Mesendoderm (in vitro differentiated cells): ENCODE measurements around the gene NOL7.

ENCODE experiments used
- DNase-seq: peaks from one replicate; pipeline ENCODE4 v3.0.0; 2013
- H2AK5ac ChIP-seq: 2 replicates; pipeline ENCODE4 v1.6.1; 2013; ENCODE audit warnings: low read length, inconsistent platforms
- H2BK120ac ChIP-seq: 2 replicates; pipeline ENCODE4 v1.6.1; 2013; ENCODE audit warnings: low read depth, mild to moderate bottlenecking, low read length, moderate library complexity, mixed read lengths
- H2BK15ac ChIP-seq: replicated peaks from 2 replicates; pipeline ENCODE4 v1.6.1; 2013; ENCODE audit warnings: low read depth, mild to moderate bottlenecking, moderate library complexity
- H2BK5ac ChIP-seq: 2 replicates; pipeline ENCODE4 v1.6.1; 2013; ENCODE audit warnings: low read length, inconsistent platforms
- H3K18ac ChIP-seq: 2 replicates; pipeline ENCODE4 v1.6.1; 2013; ENCODE audit warnings: mild to moderate bottlenecking, low read length, mixed read lengths
- H3K23ac ChIP-seq: one replicate; pipeline ENCODE4 v1.6.1; 2013; ENCODE audit warnings: low read length
- H3K27ac ChIP-seq: 2 replicates; pipeline ENCODE4 v1.5.1; 2013; ENCODE audit warnings: low read depth, mild to moderate bottlenecking, inconsistent platforms, low read length, moderate library complexity
- H3K27me3 ChIP-seq: 2 replicates; pipeline ENCODE4 v1.6.1; 2013; ENCODE audit warnings: low read length, control low read depth, mild to moderate bottlenecking, inconsistent platforms; ENCODE audit not compliant: insufficient read depth, poor library complexity
- H3K36me3 ChIP-seq: 2 replicates; pipeline ENCODE4 v1.6.1; 2013; ENCODE audit warnings: low read length, inconsistent platforms; ENCODE audit not compliant: control insufficient read depth, insufficient read depth
- H3K4ac ChIP-seq: one replicate; pipeline ENCODE4 v1.6.1; 2013; ENCODE audit warnings: low read depth, mild to moderate bottlenecking, low read length, moderate library complexity
- H3K4me1 ChIP-seq: 2 replicates; pipeline ENCODE4 v1.6.1; 2013; ENCODE audit warnings: low read depth, low read length, inconsistent platforms; ENCODE audit not compliant: control insufficient read depth
- H3K4me2 ChIP-seq: 2 replicates; pipeline ENCODE4 v1.6.1; 2013; ENCODE audit warnings: low read length
- H3K4me3 ChIP-seq: 2 replicates; pipeline ENCODE4 v1.5.1; 2013; ENCODE audit warnings: mild to moderate bottlenecking, low read length
- H3K56ac ChIP-seq: one replicate; pipeline ENCODE4 v1.6.1; 2013; ENCODE audit warnings: low read length
- H3K79me1 ChIP-seq: 2 replicates; pipeline ENCODE4 v1.6.1; 2013; ENCODE audit warnings: low read length, inconsistent platforms
- H3K79me2 ChIP-seq: 2 replicates; pipeline ENCODE4 v1.6.1; 2013; ENCODE audit warnings: mild to moderate bottlenecking, low read length; ENCODE audit not compliant: control insufficient read depth, insufficient read depth
- H3K9ac ChIP-seq: 2 replicates; pipeline ENCODE4 v1.6.1; 2013; ENCODE audit warnings: low read length, inconsistent platforms
- H4K5ac ChIP-seq: one replicate; pipeline ENCODE4 v1.6.1; 2013; ENCODE audit warnings: low read length
- H4K8ac ChIP-seq: one replicate; pipeline ENCODE4 v1.6.1; 2013; ENCODE audit warnings: low read depth, mild to moderate bottlenecking, control low read depth, low read length, moderate library complexity
- WGBS: extraction: QIAGEN DNeasy Blood & Tissue Kit; methylation state at CpG from one replicate; pipeline ENCODE4 v1.1.7; 2013; ENCODE audit warnings: low lambda C conversion rate, missing lambda C conversion rate; ENCODE audit not compliant: insufficient coverage; ENCODE audit errors: extremely low coverage; 5-methylcytosine and 5-hydroxymethylcytosine counted together

Gene NOL7

GRCh38 chr6:13654496-13654895 lies 39.4 kb downstream of the NOL7 start:
- no peaks in the 10 kb centered on the region for H3K27me3 ChIP-seq
- peaks cover 1% of the 10 kb centered on the region for H3K79me1 ChIP-seq
- no peaks in the 10 kb centered on the region for H3K36me3 ChIP-seq
- DNase-seq: no peak
- no peak overlapping the region for H3K18ac ChIP-seq
- H3K4me3 ChIP-seq: no peak overlapping the region
- H2BK15ac ChIP-seq: no peak overlapping the region
- H2AK5ac ChIP-seq: no peak overlapping the region
- H3K4me1 ChIP-seq: no peaks in the 10 kb centered on the region
- H3K9ac ChIP-seq: no peak overlapping the region
- H3K23ac ChIP-seq: no peak overlapping the region
- H3K79me2 ChIP-seq: no peaks in the 10 kb centered on the region
- H3K27ac ChIP-seq: no peak overlapping the region
- no peak overlapping the region for H4K8ac ChIP-seq
- H3K4me2 ChIP-seq: no peak overlapping the region
- H3K56ac ChIP-seq: no peak overlapping the region
- no peak overlapping the region for H4K5ac ChIP-seq
- H2BK120ac ChIP-seq: no peak overlapping the region
- H2BK5ac ChIP-seq: no peak overlapping the region
- H3K4ac ChIP-seq: no peak overlapping the region

GRCh38 chr6:13655700-13656099 lies 40.6 kb downstream of the NOL7 start:
- DNase-seq: no peak
- no peak overlapping the region for H3K4me2 ChIP-seq
- no peak overlapping the region for H4K5ac ChIP-seq
- no peak overlapping the region for H3K4me3 ChIP-seq
- no peaks in the 10 kb centered on the region for H3K36me3 ChIP-seq
- H2BK120ac ChIP-seq: no peak overlapping the region
- H3K79me1 ChIP-seq: peaks cover 4% of the 10 kb centered on the region
- H3K79me2 ChIP-seq: peaks cover 4% of the 10 kb centered on the region
- H3K23ac ChIP-seq: no peak overlapping the region
- no peak overlapping the region for H2BK15ac ChIP-seq
- H3K56ac ChIP-seq: no peak overlapping the region
- no peak overlapping the region for H2BK5ac ChIP-seq
- no peaks in the 10 kb centered on the region for H3K27me3 ChIP-seq
- no peaks in the 10 kb centered on the region for H3K4me1 ChIP-seq
- no CpG with 5 or more reads among the region's 1 CpG for WGBS
- no peak overlapping the region for H3K27ac ChIP-seq
- H2AK5ac ChIP-seq: no peak overlapping the region
- H3K9ac ChIP-seq: no peak overlapping the region
- H3K4ac ChIP-seq: no peak overlapping the region
- H4K8ac ChIP-seq: no peak overlapping the region
- H3K18ac ChIP-seq: no peak overlapping the region

- H3K79me1 ChIP-seq: peaks cover 5% of the 10 kb centered on the region
- no peak overlapping the region for H2BK15ac ChIP-seq
- H3K18ac ChIP-seq: no peak overlapping the region
- no peaks in the 10 kb centered on the region for H3K27me3 ChIP-seq
- H3K4me3 ChIP-seq: no peak overlapping the region
- H3K4ac ChIP-seq: no peak overlapping the region
- H2BK120ac ChIP-seq: no peak overlapping the region
- H2AK5ac ChIP-seq: no peak overlapping the region
- H3K4me2 ChIP-seq: no peak overlapping the region
- no peak overlapping the region for H2BK5ac ChIP-seq
- no peak for DNase-seq
- H3K79me2 ChIP-seq: peaks cover 13% of the 10 kb centered on the region
- no peak overlapping the region for H3K27ac ChIP-seq
- H3K23ac ChIP-seq: no peak overlapping the region
- no peak overlapping the region for H3K9ac ChIP-seq
- H3K36me3 ChIP-seq: no peaks in the 10 kb centered on the region
- no peaks in the 10 kb centered on the region for H3K4me1 ChIP-seq
- H4K8ac ChIP-seq: no peak overlapping the region
- no peak overlapping the region for H4K5ac ChIP-seq
- H3K56ac ChIP-seq: no peak overlapping the region
- WGBS: no CpG with 5 or more reads among the region's 1 CpG
Observed at GRCh38 chr6:13660273-13660672, 45.1 kb downstream of the NOL7 start.

GRCh38 chr6:13660893-13661292 lies 45.8 kb downstream of the NOL7 start:
- Histone ChIP-seq H3K4me3 (no peak overlapping the region), H3K79me2 (peaks cover 13% of the 10 kb centered on the region), H3K27ac (no peak overlapping the region), H2BK120ac (no peak overlapping the region), H4K5ac (no peak overlapping the region), H2AK5ac (no peak overlapping the region), H3K36me3 (no peaks in the 10 kb centered on the region), H3K23ac (no peak overlapping the region), H3K18ac (no peak overlapping the region), H3K4ac (no peak overlapping the region), H2BK5ac (no peak overlapping the region), H3K27me3 (no peaks in the 10 kb centered on the region), H3K56ac (no peak overlapping the region), H3K4me2 (no peak overlapping the region), H3K4me1 (no peaks in the 10 kb centered on the region), H4K8ac (no peak overlapping the region), H3K9ac (no peak overlapping the region), H2BK15ac (no peak overlapping the region), H3K79me1 (peaks cover 5% of the 10 kb centered on the region)
- DNase-seq: no peak
- no CpG with 5 or more reads among the region's 1 CpG for WGBS

- H2BK5ac ChIP-seq: no peak overlapping the region
- DNase-seq: no peak
- no peaks in the 10 kb centered on the region for H3K36me3 ChIP-seq
- H3K9ac ChIP-seq: no peak overlapping the region
- H3K23ac ChIP-seq: no peak overlapping the region
- H3K56ac ChIP-seq: no peak overlapping the region
- H3K27ac ChIP-seq: no peak overlapping the region
- no peak overlapping the region for H3K18ac ChIP-seq
- H3K4me2 ChIP-seq: no peak overlapping the region
- no peak overlapping the region for H3K4ac ChIP-seq
- peaks cover 13% of the 10 kb centered on the region for H3K79me2 ChIP-seq
- H4K5ac ChIP-seq: no peak overlapping the region
- no peak overlapping the region for H2AK5ac ChIP-seq
- no peak overlapping the region for H3K4me3 ChIP-seq
- peaks cover 7% of the 10 kb centered on the region for H3K79me1 ChIP-seq
- no peak overlapping the region for H2BK15ac ChIP-seq
- H3K4me1 ChIP-seq: no peaks in the 10 kb centered on the region
- H3K27me3 ChIP-seq: no peaks in the 10 kb centered on the region
- no peak overlapping the region for H2BK120ac ChIP-seq
- H4K8ac ChIP-seq: no peak overlapping the region
- WGBS: no CpG with 5 or more reads among the region's 2 CpGs
Observed at GRCh38 chr6:13661647-13662046, 46.5 kb downstream of the NOL7 start.

GRCh38 chr6:13662651-13663334 lies 47.7 kb downstream of the NOL7 start:
- Histone ChIP-seq H3K4me3 (no peak overlapping the region), H2AK5ac (no peak overlapping the region), H2BK5ac (no peak overlapping the region), H3K56ac (no peak overlapping the region), H3K36me3 (no peaks in the 10 kb centered on the region), H3K79me1 (peaks cover 10% of the 10 kb centered on the region), H3K27ac (no peak overlapping the region), H3K4ac (no peak overlapping the region), H2BK15ac (no peak overlapping the region), H3K4me1 (no peaks in the 10 kb centered on the region), H2BK120ac (no peak overlapping the region), H3K18ac (no peak overlapping the region), H3K27me3 (no peaks in the 10 kb centered on the region), H3K23ac (no peak overlapping the region), H3K79me2 (peaks cover 19% of the 10 kb centered on the region), H3K4me2 (no peak overlapping the region), H3K9ac (no peak overlapping the region), H4K5ac (no peak overlapping the region), H4K8ac (no peak overlapping the region)
- no peak for DNase-seq
- WGBS: no CpG with 5 or more reads among the region's 3 CpGs
